OCI-LY3 (cell line): ENCODE measurements around the gene ZNF438.

Source experiments
- EZH2phosphoT487 ChIP-seq: fragments of 200-600 bp; shearing (Covaris generic); IDR thresholded peaks from 2 replicates; pipeline ENCODE4 v1.6.1; 2018; ENCODE audit warnings: antibody characterized with exemption, mixed run types, low read depth
- TF ChIP-seq, protein P1 (sequence below): fragments of 200-600, 300-600 bp; sonication (generic); IDR thresholded peaks from 2 replicates; pipeline ENCODE4 v1.5.1; 2014; ENCODE audit warnings: antibody characterized with exemption, low read length, low read depth

DNA sequence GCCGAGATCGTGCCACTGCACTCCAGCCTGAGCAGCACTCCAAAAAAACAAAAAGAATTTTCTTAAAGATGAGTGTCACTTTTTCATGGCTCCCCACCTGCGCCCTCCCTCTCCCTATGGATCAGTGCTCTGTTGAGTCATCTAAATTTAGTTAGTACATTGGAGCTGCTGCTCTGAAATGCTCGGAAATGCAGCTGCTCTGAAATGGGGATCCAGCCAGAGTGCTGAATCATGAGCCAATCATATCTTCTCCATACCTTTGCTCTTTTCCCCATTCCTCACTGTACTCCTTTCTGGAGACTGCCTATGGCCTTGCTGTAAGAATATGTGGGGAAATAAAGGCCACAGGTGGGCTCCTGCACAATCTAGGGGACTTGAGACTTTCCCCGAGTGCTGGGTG is 188.8 kb downstream of the ZNF438 start:
- TF ChIP-seq, protein P1, sequence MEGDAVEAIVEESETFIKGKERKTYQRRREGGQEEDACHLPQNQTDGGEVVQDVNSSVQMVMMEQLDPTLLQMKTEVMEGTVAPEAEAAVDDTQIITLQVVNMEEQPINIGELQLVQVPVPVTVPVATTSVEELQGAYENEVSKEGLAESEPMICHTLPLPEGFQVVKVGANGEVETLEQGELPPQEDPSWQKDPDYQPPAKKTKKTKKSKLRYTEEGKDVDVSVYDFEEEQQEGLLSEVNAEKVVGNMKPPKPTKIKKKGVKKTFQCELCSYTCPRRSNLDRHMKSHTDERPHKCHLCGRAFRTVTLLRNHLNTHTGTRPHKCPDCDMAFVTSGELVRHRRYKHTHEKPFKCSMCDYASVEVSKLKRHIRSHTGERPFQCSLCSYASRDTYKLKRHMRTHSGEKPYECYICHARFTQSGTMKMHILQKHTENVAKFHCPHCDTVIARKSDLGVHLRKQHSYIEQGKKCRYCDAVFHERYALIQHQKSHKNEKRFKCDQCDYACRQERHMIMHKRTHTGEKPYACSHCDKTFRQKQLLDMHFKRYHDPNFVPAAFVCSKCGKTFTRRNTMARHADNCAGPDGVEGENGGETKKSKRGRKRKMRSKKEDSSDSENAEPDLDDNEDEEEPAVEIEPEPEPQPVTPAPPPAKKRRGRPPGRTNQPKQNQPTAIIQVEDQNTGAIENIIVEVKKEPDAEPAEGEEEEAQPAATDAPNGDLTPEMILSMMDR = no peak
- no peak for TF ChIP-seq EZH2phosphoT487
